CD14-positive monocyte (primary cell): ENCODE data around the gene RIBC2. TPM values are rescaled to one million over a fixed set of nuclear protein-coding genes. Genes with fewer than 3 reads are reported as not detected.

ENCODE experiments used
- DNase-seq, 3 donors: peaks; one replicate each; pipeline ENCODE4 v3.0.0-alpha.2; 2011 to 2022
- H2AFZ ChIP-seq: 2 replicates; pipeline ENCODE4 v1.6.0; 2012; ENCODE audit warnings: mild to moderate bottlenecking, low read depth, low read length, inconsistent platforms; ENCODE audit not compliant: insufficient read depth, poor library complexity, severe bottlenecking
- H3K27ac ChIP-seq, 2 donors: 1 replicate in 1 of 2; 2 replicates in 1 of 2; pipeline ENCODE4 v1.5.1; 2012 to 2013; ENCODE audit warnings: low read length in 2 of 2, control low read depth in 1 of 2, inconsistent platforms in 1 of 2, low read depth in 1 of 2, mild to moderate bottlenecking in 1 of 2
- H3K27me3 ChIP-seq, 2 donors: one replicate each; pipeline versions ENCODE4 v1.6.0 to v1.6.1; 2011 to 2013; ENCODE audit warnings: low read length in 2 of 2; ENCODE audit not compliant: control insufficient read depth in 2 of 2, insufficient read depth in 2 of 2
- H3K36me3 ChIP-seq, 2 donors: replicated peaks in 1 of 2; 1 replicate in 1 of 2; 2 replicates in 1 of 2; pipeline versions ENCODE4 v1.5.1 to v1.6.1; 2012 to 2013; ENCODE audit warnings: low read length in 2 of 2, control low read depth in 1 of 2, inconsistent platforms in 1 of 2, mild to moderate bottlenecking in 1 of 2; ENCODE audit not compliant: insufficient read depth in 2 of 2, control insufficient read depth in 1 of 2
- H3K4me1 ChIP-seq, 2 donors: 1 replicate in 1 of 2; 2 replicates in 1 of 2; pipeline versions ENCODE4 v1.5.1 to v1.6.1; 2012 to 2013; ENCODE audit warnings: low read length in 2 of 2, control low read depth in 1 of 2, inconsistent platforms in 1 of 2, mild to moderate bottlenecking in 1 of 2, moderate library complexity in 1 of 2; ENCODE audit not compliant: insufficient read depth in 2 of 2, control insufficient read depth in 1 of 2
- H3K4me2 ChIP-seq: replicated peaks from 2 replicates; pipeline ENCODE3; 2012; ENCODE audit warnings: low read length, moderate library complexity, mild to moderate bottlenecking; ENCODE audit not compliant: poor library complexity, severe bottlenecking; ENCODE audit errors: extremely low read depth
- H3K4me3 ChIP-seq, 3 experiments: fragments of 200-600 bp in 1 of 3; sonication (generic) in 1 of 3; replicated peaks in 1 of 3; 1 replicate in 2 of 3; 2 replicates in 1 of 3; pipeline ENCODE4 v1.5.1; 2011 to 2013; ENCODE audit warnings: low read length in 3 of 3, mild to moderate bottlenecking in 3 of 3, control low read depth in 2 of 3, low read depth in 2 of 3, inconsistent platforms in 1 of 3, moderate library complexity in 1 of 3
- H3K79me2 ChIP-seq: 2 replicates; pipeline ENCODE4 v1.6.0; 2012; ENCODE audit warnings: mild to moderate bottlenecking, control low read depth, inconsistent platforms, low read length, moderate library complexity; ENCODE audit not compliant: insufficient read depth
- H3K9ac ChIP-seq: 2 replicates; pipeline ENCODE4 v1.6.0; 2017; ENCODE audit warnings: low read length, mild to moderate bottlenecking; ENCODE audit not compliant: insufficient read depth, poor library complexity, severe bottlenecking
- H3K9me3 ChIP-seq, 2 donors: replicated peaks in 1 of 2; 1 replicate in 1 of 2; 2 replicates in 1 of 2; pipeline versions ENCODE4 v1.5.1 to v1.6.1; 2012 to 2013; ENCODE audit warnings: low read length in 2 of 2, control low read depth in 1 of 2; ENCODE audit not compliant: control insufficient read depth in 1 of 2, insufficient read depth in 1 of 2
- H4K20me1 ChIP-seq: 2 replicates; pipeline ENCODE4 v1.6.0; 2012; ENCODE audit warnings: mild to moderate bottlenecking, low read length, control low read depth, moderate library complexity; ENCODE audit not compliant: insufficient read depth
- H3K27ac Mint-ChIP-seq, 7 donors: one replicate each; pipeline ENCODE4 v1.8.0; 2020; ENCODE audit warnings: mild to moderate bottlenecking in 7 of 7, mixed read lengths in 7 of 7, moderate library complexity in 6 of 7, inconsistent platforms in 2 of 7
- H3K27me3 Mint-ChIP-seq, 3 donors: one replicate each; pipeline ENCODE4 v1.8.0; 2021 to 2022; ENCODE audit warnings: low read depth in 3 of 3, mild to moderate bottlenecking in 3 of 3, mixed read lengths in 3 of 3, moderate library complexity in 3 of 3, inconsistent platforms in 1 of 3
- H3K36me3 Mint-ChIP-seq, 2 donors: one replicate each; pipeline ENCODE4 v1.8.0; 2020; ENCODE audit warnings: mixed read lengths in 2 of 2, inconsistent platforms in 1 of 2, mild to moderate bottlenecking in 1 of 2
- H3K4me1 Mint-ChIP-seq: one replicate; pipeline ENCODE4 v1.8.0; 2020; ENCODE audit warnings: mild to moderate bottlenecking, mixed read lengths
- H3K4me3 Mint-ChIP-seq, 2 donors: one replicate each; pipeline ENCODE4 v1.8.0; 2020; ENCODE audit warnings: mild to moderate bottlenecking in 2 of 2, mixed read lengths in 2 of 2, moderate library complexity in 1 of 2
- H3K9me3 Mint-ChIP-seq, 7 donors: one replicate each; pipeline ENCODE4 v1.8.0; 2020 to 2022; ENCODE audit warnings: mixed read lengths in 7 of 7, mild to moderate bottlenecking in 6 of 7, moderate library complexity in 6 of 7, inconsistent platforms in 2 of 7
- CTCF ChIP-seq: fragments of 200-600 bp; IDR thresholded peaks from one replicate; pipeline ENCODE4 v1.8.0; 2022; ENCODE audit warnings: antibody characterized with exemption, mild to moderate bottlenecking
- WGBS: methylation state at CpG from one replicate; pipeline ENCODE4 v1.1.5; 2013; ENCODE audit warnings: missing lambda C conversion rate; ENCODE audit not compliant: insufficient coverage; 5-methylcytosine and 5-hydroxymethylcytosine counted together
- intact Hi-C, 2 donors: fragments of 100-400 bp; cut with micrococcal nuclease; formaldehyde crosslinking; loops; one replicate each; pipeline versions ENCODE4 v1.15.0 to v1.15.1; 2023
- polyA plus RNA-seq, 3 donors: library from polyadenylated mRNA; depleted of rRNA in 1 of 3; unstranded in 2 of 3; stranded (reverse) in 1 of 3; fragments of 300-500 nt in 2 of 3; fragments of >200 nt in 1 of 3; fragmentation: Illumina TruSeq in 2 of 3; gene quantifications; 1 replicate in 2 of 3; 2 replicates in 1 of 3; pipeline ENCODE4 v1.2.3, GENCODE V29; 2012 to 2021

The RIBC2 gene
- polyA plus RNA-seq, 3 donors = not detected

- Histone ChIP-seq H3K9me3 (peaks cover 8 to 10% of the 10 kb centered on the region in 2 donors), H3K4me2 (no peak overlapping the region), H3K79me2 (no peaks in the 10 kb centered on the region), H4K20me1 (no peaks in the 10 kb centered on the region), H2AFZ (no peak overlapping the region), H3K27me3 (no peaks in the 10 kb centered on the region), H3K27ac (no peak overlapping the region), H3K4me1 (no peaks in the 10 kb centered on the region), H3K36me3 (no peaks in the 10 kb centered on the region), H3K9ac (no peak overlapping the region), H3K4me3 (no peak overlapping the region)
- intact Hi-C loops = no loop called here
- Mint-ChIP-seq H3K4me1 (peaks cover 2% of the 10 kb centered on the region), H3K27ac (no peak overlapping the region), H3K9me3 (peaks cover 4 to 14% (median 9%) of the 10 kb centered on the region in 7 donors), H3K36me3 (no peaks in the 10 kb centered on the region), H3K4me3 (no peak overlapping the region), H3K27me3 (peaks cover 4 to 5% (median 4%) of the 10 kb centered on the region in 3 donors)
- WGBS = 94% methylated on average over 5 of the region's 11 CpGs
- TF ChIP-seq CTCF = no peak
- DNase-seq = no peak
These were observed 64.7 kb downstream of the RIBC2 start for GRCh38 chr22:45478108-45478771.

- no peaks in the 10 kb centered on the region for H3K36me3 Mint-ChIP-seq
- no peak overlapping the region for H3K27ac Mint-ChIP-seq
These were observed 67.2 kb downstream of the RIBC2 start for GRCh38 chr22:45480717-45481116.

More at GRCh38 chr22:45480717-45481116, 67.2 kb downstream of the RIBC2 start:
- peaks cover 8 to 10% of the 10 kb centered on the region in 2 donors for H3K9me3 ChIP-seq
- H3K9ac ChIP-seq = no peak overlapping the region
- H3K36me3 ChIP-seq = no peaks in the 10 kb centered on the region
- no peak overlapping the region for H2AFZ ChIP-seq
- no peak overlapping the region for H3K4me2 ChIP-seq
- H3K4me1 Mint-ChIP-seq = peaks cover under 1% of the 10 kb centered on the region
- H3K4me3 ChIP-seq = no peak overlapping the region
- intact Hi-C loops = no loop called here
- H3K27me3 ChIP-seq = no peaks in the 10 kb centered on the region
- TF ChIP-seq CTCF = no peak
- H3K79me2 ChIP-seq = no peaks in the 10 kb centered on the region
- WGBS = no CpG with 5 or more reads among the region's 3 CpGs
- no peak for DNase-seq
- no peak overlapping the region for H3K27ac ChIP-seq
- no peaks in the 10 kb centered on the region for H4K20me1 ChIP-seq
- H3K27me3 Mint-ChIP-seq = peaks cover 2 to 8% (median 7%) of the 10 kb centered on the region in 3 donors
- no peaks in the 10 kb centered on the region for H3K4me1 ChIP-seq
- peaks cover 4 to 14% (median 9%) of the 10 kb centered on the region in 7 donors for H3K9me3 Mint-ChIP-seq
- H3K4me3 Mint-ChIP-seq = no peak overlapping the region
